ENCODE measurements around the gene TBL1X.

The TBL1X gene

GRCh38 chrX:9676738-9677097, 211.9 kb downstream of the TBL1X start:
- DNase-seq: no peak

- DNase-seq: peak; percentile 31
These were observed 212.4 kb downstream of the TBL1X start for GRCh38 chrX:9677098-9677739.

DNA sequence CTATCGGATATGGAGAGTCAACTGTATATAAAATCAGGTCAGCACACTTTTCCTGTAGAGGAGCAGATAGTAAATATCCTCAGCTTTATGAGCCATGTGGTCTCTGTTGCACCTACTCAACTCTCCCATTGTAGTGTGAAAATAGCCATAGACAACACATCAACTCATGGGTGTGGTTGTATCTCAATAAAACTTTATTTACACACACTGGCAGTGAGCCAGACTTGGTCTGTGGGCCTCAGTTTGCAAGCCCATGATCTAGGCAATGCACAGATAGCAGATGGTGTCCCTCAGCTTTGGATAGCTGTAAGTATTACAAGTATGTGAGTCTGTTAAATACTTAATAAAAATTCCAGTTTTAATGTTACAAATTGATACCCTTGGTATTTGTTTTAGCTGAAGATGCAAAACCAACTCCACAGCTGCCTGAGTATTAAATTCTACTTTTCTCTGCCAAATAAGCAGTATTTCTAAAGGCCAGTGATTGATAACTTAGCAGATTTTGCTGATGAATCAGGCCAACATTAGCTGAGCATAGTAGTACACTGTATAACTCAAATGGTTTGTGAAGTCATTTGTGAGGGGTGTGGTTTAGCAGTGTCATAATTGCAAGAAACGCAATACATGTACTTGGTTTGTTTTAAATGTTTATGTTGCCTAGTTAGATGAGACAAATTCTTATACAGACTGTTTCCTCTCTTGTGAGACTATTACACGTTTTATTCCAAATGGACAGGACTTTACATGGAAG, 213.5 kb downstream of the TBL1X start:
- no peak for DNase-seq

- DNase-seq: no peak
These were observed 216.2 kb downstream of the TBL1X start for GRCh38 chrX:9681011-9681410.

- DNase-seq: no peak
These were observed 216.6 kb downstream of the TBL1X start for GRCh38 chrX:9681422-9681821.

DNA sequence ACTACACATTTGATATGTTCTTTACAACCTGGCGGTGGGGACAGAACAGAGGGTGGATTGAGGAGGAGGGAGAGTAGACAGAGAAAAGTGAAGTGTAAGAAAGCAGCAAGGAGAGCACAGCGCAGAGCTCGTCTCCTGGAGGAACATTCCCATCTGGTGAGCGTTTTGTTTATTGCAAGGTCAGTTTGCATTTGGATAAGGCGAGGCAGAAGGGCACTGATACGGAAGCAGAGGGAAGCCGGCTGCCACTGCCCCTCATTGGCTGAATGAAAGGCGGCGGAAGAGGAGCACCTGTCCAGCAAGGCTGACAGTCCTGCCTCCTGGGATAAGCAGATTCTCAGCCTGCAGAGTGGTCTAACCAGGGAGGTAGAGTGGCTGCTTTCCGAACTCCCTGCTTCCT, 217.6 kb downstream of the TBL1X start:
- no peak for DNase-seq

DNA sequence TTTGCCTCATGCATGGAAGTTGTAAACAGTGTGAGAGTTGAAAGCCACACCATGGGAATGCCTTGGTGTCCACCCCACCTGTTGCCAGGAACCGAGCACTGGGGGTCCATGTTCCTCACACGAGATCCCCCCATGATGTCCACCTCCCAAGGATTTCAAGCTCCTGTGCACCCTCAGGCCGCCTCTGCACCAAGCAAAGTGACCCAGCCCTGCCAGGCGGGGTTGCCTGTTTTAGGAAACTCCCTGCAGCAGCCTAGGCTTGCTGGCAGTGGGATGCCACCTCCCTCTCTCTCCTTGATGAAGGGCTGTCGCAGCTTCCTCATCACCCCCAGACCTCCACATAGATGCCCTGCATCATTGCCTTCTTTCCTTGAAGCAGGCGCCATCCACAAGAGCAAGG, 218.0 kb downstream of the TBL1X start:
- DNase-seq: no peak

GRCh38 chrX:9683350-9683749, 218.5 kb downstream of the TBL1X start:
- no peak for DNase-seq

GRCh38 chrX:9687899-9688298, 223.0 kb downstream of the TBL1X start:
- no peak for DNase-seq

GRCh38 chrX:9688833-9689232, 224.0 kb downstream of the TBL1X start:
- DNase-seq: no peak

- no peak for DNase-seq
These were observed 225.2 kb downstream of the TBL1X start for GRCh38 chrX:9690046-9690445.

DNA sequence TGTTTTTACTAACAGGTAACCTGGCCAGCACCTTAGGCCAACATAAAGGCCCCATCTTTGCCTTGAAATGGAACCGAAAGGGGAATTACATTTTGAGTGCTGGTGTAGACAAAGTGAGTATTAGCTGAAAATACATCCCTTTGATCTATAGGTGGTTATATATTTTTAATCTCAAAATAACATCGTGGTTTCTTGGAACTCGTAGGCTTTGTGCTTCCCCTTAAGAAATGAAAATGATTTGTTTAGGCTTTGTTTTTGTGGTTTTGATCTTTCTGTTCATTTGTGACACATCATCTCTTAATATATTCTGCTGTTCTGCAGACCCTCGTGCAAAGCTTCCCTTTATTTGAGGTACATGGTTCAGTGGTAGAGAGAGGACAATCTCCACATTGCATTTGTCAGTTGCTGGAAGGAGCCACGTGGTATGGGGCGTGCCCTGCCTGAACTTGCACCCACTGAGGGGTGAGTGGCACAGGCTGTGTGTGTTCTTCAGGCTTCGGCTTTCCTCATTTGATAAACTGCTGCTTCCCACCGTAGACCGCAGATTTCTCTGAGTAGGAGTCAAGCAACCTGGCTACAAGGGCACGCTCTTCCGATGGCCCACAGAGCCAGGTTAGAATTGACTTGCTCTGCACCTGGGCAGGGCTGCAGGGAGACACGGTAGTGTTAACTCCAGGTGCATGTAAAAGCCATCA, 228.6 kb downstream of the TBL1X start:
- DNase-seq: peak; percentile 0

DNA sequence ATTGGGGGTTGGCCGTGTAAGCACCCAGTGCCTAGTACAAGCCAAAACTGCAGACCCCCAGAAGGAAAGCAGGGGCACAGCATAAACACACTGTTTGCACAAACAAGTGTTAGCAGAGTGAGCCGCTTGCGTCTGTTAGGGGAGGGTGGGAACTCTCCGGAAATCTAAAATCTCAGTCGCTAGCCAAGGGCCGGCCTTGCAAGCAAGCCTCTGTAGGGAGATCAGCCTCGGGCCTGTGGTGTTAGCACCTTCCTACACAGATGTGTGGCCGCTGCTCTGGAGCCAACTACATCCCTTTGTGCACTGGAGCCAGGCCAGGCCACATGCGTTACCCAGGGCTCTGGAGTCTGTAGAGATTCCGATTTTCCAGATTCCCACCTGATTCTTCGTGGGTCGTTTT, 233.7 kb downstream of the TBL1X start:
- DNase-seq: no peak

- no peak for DNase-seq
These were observed 235.7 kb downstream of the TBL1X start for GRCh38 chrX:9700555-9700954.

DNA sequence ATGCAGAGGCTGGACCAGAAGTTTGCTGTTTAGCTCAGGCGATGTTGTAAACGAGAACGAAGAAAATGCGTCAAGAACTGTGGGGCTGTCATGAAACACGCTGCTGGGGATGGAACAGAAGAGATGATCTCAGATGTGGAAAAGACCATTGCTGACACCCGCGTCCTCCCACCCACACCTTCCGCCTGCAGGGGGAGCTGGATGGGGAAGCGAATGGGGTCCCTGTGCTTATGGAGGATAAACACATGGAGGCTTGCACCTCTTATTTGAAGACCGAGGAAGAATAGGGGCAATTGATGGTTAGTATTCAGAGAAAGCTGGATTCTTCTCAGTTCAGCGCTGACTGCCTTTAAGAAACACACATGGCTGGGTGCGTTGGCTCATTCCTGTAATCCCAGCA, 236.9 kb downstream of the TBL1X start:
- DNase-seq: no peak

GRCh38 chrX:9703406-9703805, 238.5 kb downstream of the TBL1X start:
- no peak for DNase-seq

- no peak for DNase-seq
These were observed 240.1 kb downstream of the TBL1X start for GRCh38 chrX:9704876-9705465.

- no peak for DNase-seq
These were observed 241.6 kb downstream of the TBL1X start for GRCh38 chrX:9706421-9706820.

DNA sequence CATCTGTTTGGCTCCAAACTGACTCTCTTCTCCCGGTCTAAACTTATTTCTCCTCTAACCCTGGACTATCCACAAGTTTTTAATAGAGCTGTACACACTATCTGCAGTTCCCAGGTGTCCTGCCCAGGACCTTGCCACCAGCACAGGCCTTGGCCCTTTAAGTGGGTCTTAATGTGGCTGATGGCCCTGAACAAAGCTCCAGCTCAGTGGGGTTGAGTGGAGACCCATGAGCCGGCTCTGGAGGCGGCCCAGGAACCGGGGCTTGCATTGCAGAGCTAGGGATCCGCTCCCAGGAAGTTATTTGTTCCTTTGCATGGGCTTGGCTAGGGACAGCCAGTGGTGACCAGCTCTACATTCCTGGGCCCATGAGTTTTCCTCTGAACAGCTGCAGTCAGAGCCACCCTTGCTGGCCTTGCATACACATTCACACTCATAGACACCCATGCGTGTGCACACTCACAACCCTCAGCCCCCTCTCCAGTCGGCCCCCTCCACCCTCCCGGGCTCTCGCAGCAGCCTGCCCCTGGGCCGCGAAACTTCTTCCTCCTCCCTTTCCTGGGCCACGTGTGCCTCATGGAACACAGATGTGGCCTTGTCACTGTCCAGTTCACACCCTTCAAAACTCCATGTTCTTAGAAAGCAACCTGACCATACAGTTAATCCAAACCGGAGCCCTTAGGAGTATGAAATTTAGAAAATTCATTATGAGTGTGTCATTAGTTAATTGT, 242.6 kb downstream of the TBL1X start:
- DNase-seq: no peak

- DNase-seq: no peak
These were observed 243.2 kb downstream of the TBL1X start for GRCh38 chrX:9708086-9708485.

- peak; percentile 76 for DNase-seq
These were observed 244.2 kb downstream of the TBL1X start for GRCh38 chrX:9708923-9709553.

DNA sequence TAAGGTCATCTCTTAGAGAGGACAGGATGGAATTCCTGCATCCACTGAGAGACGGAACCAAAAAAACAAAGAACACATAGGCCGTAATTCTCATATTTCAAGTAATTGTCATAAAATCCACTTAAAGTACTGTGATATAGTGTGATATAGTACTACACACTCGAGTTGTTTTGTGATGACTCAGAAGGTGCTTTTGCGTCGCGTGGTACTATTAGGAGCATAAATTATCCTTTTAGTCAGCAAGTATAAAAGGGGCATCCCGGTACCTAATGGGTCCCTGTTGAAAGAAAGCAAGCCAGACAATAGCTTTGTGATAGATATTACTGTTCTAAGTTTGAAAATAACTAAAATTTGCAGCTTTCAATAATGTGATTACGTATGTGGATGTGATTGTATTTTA, 245.5 kb downstream of the TBL1X start:
- no peak for DNase-seq

- no peak for DNase-seq
These were observed 252.5 kb downstream of the TBL1X start for GRCh38 chrX:9717376-9717775.

Measured in CD4-positive, alpha-beta T cell treated with Interleukin-10 for 1 hour (primary cell).